ENCODE measurements around the gene ABLIM2.
"Not testable (repeated sequence)": the region's sequence is repeated elsewhere in the genome, so short reads cannot be mapped to it uniquely, and the experiment has no call there.

ABLIM2 gene

GRCh38 chr4:7924163-7924562 is 234.4 kb downstream of the ABLIM2 start:
- DNase-seq: no peak

GRCh38 chr4:7922466-7922865 is 236.1 kb downstream of the ABLIM2 start:
- no peak for DNase-seq

DNA sequence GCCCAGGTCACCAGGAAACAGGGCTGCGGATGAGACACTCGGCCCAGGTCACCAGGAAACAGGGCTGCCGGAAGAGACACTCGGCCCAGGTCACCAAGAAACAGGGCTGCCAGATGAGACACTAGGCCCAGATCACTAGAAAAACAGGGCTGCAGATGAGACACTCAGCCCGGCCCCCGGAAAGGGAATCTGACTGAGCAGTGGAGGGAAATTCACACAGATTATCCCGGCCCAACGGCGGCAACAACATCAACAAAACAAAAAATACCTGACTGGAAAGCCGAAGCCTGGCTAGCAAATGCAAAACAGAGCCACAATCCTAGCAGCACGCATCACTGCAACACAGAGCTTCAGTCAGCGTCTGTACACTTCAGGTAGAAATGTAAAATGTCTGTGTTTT is 239.6 kb downstream of the ABLIM2 start:
- DNase-seq: no peak

- not testable (repeated sequence) for DNase-seq
These were observed 240.4 kb downstream of the ABLIM2 start for GRCh38 chr4:7918187-7918586.

DNA sequence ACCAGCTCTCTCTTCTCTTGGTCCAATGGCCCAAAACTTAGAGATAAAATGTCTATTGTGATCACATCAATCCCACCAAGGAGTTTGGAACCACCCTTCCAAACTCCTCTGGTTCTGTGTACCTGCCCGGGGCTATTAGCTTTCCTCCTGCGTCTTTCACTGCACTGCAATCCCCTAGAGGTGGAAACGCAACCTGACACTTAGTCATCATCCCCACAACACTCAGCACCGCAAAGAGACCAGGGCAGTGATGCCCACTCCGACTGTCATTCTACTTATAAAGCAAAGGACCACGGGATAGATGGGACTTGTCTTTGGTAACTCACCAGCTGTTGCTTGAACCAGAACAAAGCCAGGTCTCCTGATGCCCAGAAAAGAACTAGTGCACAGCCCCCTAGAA is 240.9 kb downstream of the ABLIM2 start:
- no peak for DNase-seq

DNA sequence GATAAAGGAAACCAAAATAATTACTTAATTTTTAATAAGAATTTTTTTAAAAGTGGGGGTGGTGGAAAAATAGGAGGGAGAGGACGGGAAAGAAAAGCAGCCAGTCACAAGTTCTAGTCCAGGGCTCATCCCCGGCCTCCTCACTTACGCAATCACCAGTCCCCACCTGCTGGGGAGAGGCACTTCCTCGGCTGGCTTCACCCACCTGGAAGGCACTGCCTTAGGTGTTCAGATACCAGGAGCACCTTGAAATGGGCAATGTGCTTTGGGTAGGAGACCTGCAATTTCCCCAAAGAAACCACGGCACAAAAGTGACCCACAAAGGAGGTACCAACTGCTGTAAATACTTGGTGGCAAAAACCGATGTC is 242.8 kb downstream of the ABLIM2 start:
- no peak for DNase-seq
